H9 (cell line): Measurements from ENCODE around the gene OCSTAMP. TPM values are rescaled to one million over a fixed set of nuclear protein-coding genes. Genes with fewer than 3 reads are reported as not detected.

Experiments used
- DNase-seq: peaks from one replicate; pipeline ENCODE4 v3.0.0-alpha.2; 2017
- H2AFZ ChIP-seq: one replicate; pipeline ENCODE4 v1.6.1; 2013; ENCODE audit warnings: mild to moderate bottlenecking, low read length, control low read depth, moderate library complexity
- H2AK5ac ChIP-seq: 2 replicates; pipeline ENCODE4 v1.6.1; 2013; ENCODE audit warnings: low read length, control low read depth, mixed read lengths; ENCODE audit not compliant: insufficient read length
- H2BK120ac ChIP-seq: one replicate; pipeline ENCODE4 v1.6.1; 2013; ENCODE audit warnings: low read depth, mild to moderate bottlenecking, low read length, control low read depth, inconsistent platforms; ENCODE audit not compliant: poor library complexity, severe bottlenecking
- H2BK12ac ChIP-seq: 2 replicates; pipeline ENCODE4 v1.6.1; 2013; ENCODE audit warnings: low read length, control low read depth, mixed read lengths, low read depth; ENCODE audit not compliant: insufficient read length
- H2BK15ac ChIP-seq: 2 replicates; pipeline ENCODE4 v1.6.1; 2013; ENCODE audit warnings: low read depth, low read length, control low read depth
- H2BK20ac ChIP-seq: one replicate; pipeline ENCODE4 v1.6.1; 2013; ENCODE audit warnings: low read depth, mild to moderate bottlenecking, low read length, control low read depth, inconsistent platforms; ENCODE audit not compliant: poor library complexity, severe bottlenecking
- H2BK5ac ChIP-seq: 2 replicates; pipeline ENCODE4 v1.6.1; 2013; ENCODE audit warnings: low read length, control low read depth, mixed read lengths; ENCODE audit not compliant: insufficient read length
- H3K14ac ChIP-seq: 2 replicates; pipeline ENCODE4 v1.6.1; 2013; ENCODE audit warnings: low read length, control low read depth; ENCODE audit not compliant: insufficient read depth
- H3K18ac ChIP-seq: 2 replicates; pipeline ENCODE4 v1.6.1; 2013; ENCODE audit warnings: low read depth, mild to moderate bottlenecking, mixed read lengths, low read length, control low read depth; ENCODE audit not compliant: insufficient read length
- H3K23ac ChIP-seq: 2 replicates; pipeline ENCODE4 v1.6.1; 2013; ENCODE audit warnings: low read length, control low read depth, mixed read lengths, low read depth; ENCODE audit not compliant: insufficient read length
- H3K23me2 ChIP-seq: 2 replicates; pipeline ENCODE4 v1.6.1; 2013; ENCODE audit warnings: low read depth, mild to moderate bottlenecking, mixed read lengths, low read length, control low read depth; ENCODE audit not compliant: insufficient read length, poor library complexity, severe bottlenecking
- H3K27ac ChIP-seq: 2 replicates; pipeline ENCODE4 v1.5.1; 2013; ENCODE audit warnings: low read length, control low read depth, mixed read lengths, low read depth; ENCODE audit not compliant: insufficient read length
- H3K27me3 ChIP-seq: 2 replicates; pipeline ENCODE4 v1.6.1; 2013; ENCODE audit warnings: low read length, control low read depth, inconsistent platforms; ENCODE audit not compliant: insufficient read depth
- H3K4ac ChIP-seq: 2 replicates; pipeline ENCODE4 v1.6.1; 2013; ENCODE audit warnings: low read depth, mild to moderate bottlenecking, control low read depth, inconsistent platforms, low read length, moderate library complexity
- H3K4me1 ChIP-seq: 2 replicates; pipeline ENCODE4 v1.6.1; 2013; ENCODE audit warnings: low read length, control low read depth, inconsistent platforms; ENCODE audit not compliant: insufficient read depth
- H3K4me2 ChIP-seq: 2 replicates; pipeline ENCODE4 v1.6.1; 2013; ENCODE audit warnings: low read length, control low read depth, mixed read lengths; ENCODE audit not compliant: insufficient read length, insufficient read depth
- H3K56ac ChIP-seq: 2 replicates; pipeline ENCODE4 v1.6.1; 2013; ENCODE audit warnings: low read depth, mild to moderate bottlenecking, mixed read lengths, low read length, control low read depth; ENCODE audit not compliant: insufficient read length
- H3K79me1 ChIP-seq: 2 replicates; pipeline ENCODE4 v1.6.1; 2013; ENCODE audit warnings: low read depth, mild to moderate bottlenecking, moderate library complexity, low read length, control low read depth, inconsistent platforms; ENCODE audit not compliant: insufficient read depth, poor library complexity, severe bottlenecking
- H3K79me2 ChIP-seq: 2 replicates; pipeline ENCODE4 v1.6.1; 2013; ENCODE audit warnings: low read length, control low read depth, inconsistent platforms; ENCODE audit not compliant: insufficient read depth
- H3K9ac ChIP-seq: 2 replicates; pipeline ENCODE4 v1.6.1; 2013; ENCODE audit warnings: low read length, control low read depth, mixed read lengths; ENCODE audit not compliant: insufficient read length; ENCODE audit errors: extremely low read depth
- H3K9me3 ChIP-seq: one replicate; pipeline ENCODE4 v1.6.1; 2013; ENCODE audit warnings: low read depth, low read length, inconsistent platforms; ENCODE audit not compliant: control insufficient read depth
- H3T11ph ChIP-seq: one replicate; pipeline ENCODE4 v1.6.1; 2013; ENCODE audit warnings: mild to moderate bottlenecking, low read length, control low read depth, inconsistent platforms
- H4K20me1 ChIP-seq: one replicate; pipeline ENCODE4 v1.6.1; 2013; ENCODE audit not compliant: control insufficient read depth, insufficient read length, insufficient read depth
- H4K5ac ChIP-seq: 2 replicates; pipeline ENCODE4 v1.6.1; 2013; ENCODE audit warnings: low read depth, mild to moderate bottlenecking, mixed read lengths, low read length, control low read depth; ENCODE audit not compliant: insufficient read length
- H4K8ac ChIP-seq: replicated peaks from 2 replicates; pipeline ENCODE4 v1.6.1; 2013; ENCODE audit warnings: low read length, control low read depth, mixed read lengths, low read depth; ENCODE audit not compliant: insufficient read length
- H4K91ac ChIP-seq: 2 replicates; pipeline ENCODE4 v1.6.1; 2013; ENCODE audit warnings: low read depth, mild to moderate bottlenecking, moderate library complexity, mixed read lengths, low read length, control low read depth; ENCODE audit not compliant: insufficient read length
- H3K27ac Mint-ChIP-seq, 3 experiments: 2 replicates in 2 of 3; 3 replicates in 1 of 3; pipeline ENCODE4 v1.8.0; 2020 to 2021; ENCODE audit warnings: mixed read lengths in 3 of 3, mild to moderate bottlenecking in 1 of 3, moderate library complexity in 1 of 3
- H3K27me3 Mint-ChIP-seq: 2 replicates; pipeline ENCODE4 v1.8.0; 2021; ENCODE audit warnings: low read depth, mild to moderate bottlenecking, moderate library complexity, mixed read lengths
- H3K36me3 Mint-ChIP-seq, 3 experiments: 2 replicates in 2 of 3; 3 replicates in 1 of 3; pipeline ENCODE4 v1.8.0; 2020 to 2021; ENCODE audit warnings: low read depth in 3 of 3, mixed read lengths in 3 of 3; ENCODE audit not compliant: insufficient read depth in 1 of 3
- H3K4me1 Mint-ChIP-seq, 2 experiments: 2 replicates each; pipeline ENCODE4 v1.8.0; 2020; ENCODE audit warnings: mixed read lengths in 2 of 2
- H3K4me3 Mint-ChIP-seq, 2 experiments: 2 replicates in 1 of 2; 3 replicates in 1 of 2; pipeline ENCODE4 v1.8.0; 2020 to 2021; ENCODE audit warnings: mild to moderate bottlenecking in 2 of 2, mixed read lengths in 2 of 2, moderate library complexity in 1 of 2
- H3K9me3 Mint-ChIP-seq, 2 experiments: 2 replicates in 1 of 2; 3 replicates in 1 of 2; pipeline ENCODE4 v1.8.0; 2020; ENCODE audit warnings: mild to moderate bottlenecking in 2 of 2, mixed read lengths in 2 of 2, moderate library complexity in 1 of 2
- WGBS: extraction: QIAGEN DNeasy Blood & Tissue Kit; methylation state at CpG from one replicate; pipeline ENCODE4 v1.1.7; 2013; ENCODE audit warnings: missing lambda C conversion rate, low lambda C conversion rate, mixed read lengths; ENCODE audit not compliant: insufficient read length; ENCODE audit errors: extremely low coverage; 5-methylcytosine and 5-hydroxymethylcytosine counted together
- total RNA-seq: library from RNA; stranded (reverse); gene quantifications from 2 replicates; pipeline ENCODE4 v1.2.1, GENCODE V29; 2021
- TF ChIP-seq, protein P1 (sequence below): fragments of 200-600 bp; sonication (generic); conservative IDR thresholded peaks from 3 replicates; pipeline ENCODE4 v1.8.0; 2021; ENCODE audit warnings: antibody characterized with exemption, mild to moderate bottlenecking

Gene OCSTAMP
- total RNA-seq, 1 experiment from 2014 or later = not detected

DNA sequence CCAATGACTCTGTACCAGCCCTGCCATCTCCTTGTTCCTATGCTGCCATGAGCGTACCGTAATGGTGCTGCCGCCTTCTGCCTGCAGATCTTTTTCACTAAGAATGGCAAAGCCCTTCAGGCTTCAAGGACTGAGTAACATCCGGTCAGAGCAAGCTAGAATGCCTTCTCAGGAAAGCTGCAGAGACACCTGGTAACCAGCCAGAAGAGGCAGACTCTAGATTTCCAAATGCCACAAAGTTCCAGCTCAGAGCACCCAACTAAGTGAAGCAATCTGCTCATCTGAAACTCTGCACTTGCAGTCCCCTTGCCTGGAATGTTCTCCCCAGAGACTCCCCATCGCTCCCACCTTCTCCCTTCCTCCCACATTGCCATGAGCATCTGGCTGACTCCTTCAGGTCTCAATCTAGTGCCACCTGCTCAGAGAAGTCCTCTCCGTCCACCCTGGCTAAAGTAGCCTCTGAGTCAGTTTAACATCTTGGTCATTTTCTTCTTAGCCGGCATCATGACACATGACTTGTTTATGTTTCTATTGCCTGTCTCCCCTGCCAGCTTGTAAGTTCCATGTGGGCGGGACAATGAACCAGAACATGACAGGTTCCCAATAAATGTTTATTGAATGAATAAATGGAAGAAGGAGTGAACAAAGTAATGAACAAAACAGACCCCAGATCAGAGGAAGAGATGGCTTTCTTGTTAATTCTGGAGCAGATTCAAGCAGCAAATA, 6.9 kb upstream of the OCSTAMP start:
- Histone ChIP-seq H3K27ac (no peak overlapping the region), H3K4me1 (peaks cover 7% of the 10 kb centered on the region; the same call in 1 of the 2 replicates), H3K27me3 (no peaks in the 10 kb centered on the region), H3K4me2 (no peak overlapping the region), H3K56ac (no peak overlapping the region), H3K23ac (no peak overlapping the region), H3K79me1 (no peaks in the 10 kb centered on the region), H4K5ac (no peak overlapping the region), H3K18ac (no peak overlapping the region), H3K14ac (no peak overlapping the region), H3K9ac (no peak overlapping the region), H4K91ac (no peak overlapping the region), H2BK12ac (no peak overlapping the region), H2BK120ac (no peak overlapping the region), H3K4ac (no peak overlapping the region), H4K20me1 (no peaks in the 10 kb centered on the region), H2BK20ac (no peak overlapping the region), H2AFZ (no peak overlapping the region), H2BK5ac (no peak overlapping the region), H3T11ph (no peak overlapping the region), H2AK5ac (no peak overlapping the region), H3K79me2 (no peaks in the 10 kb centered on the region), H3K9me3 (no peaks in the 10 kb centered on the region), H2BK15ac (no peak overlapping the region), H3K23me2 (no peaks in the 10 kb centered on the region), H4K8ac (no peak overlapping the region)
- Mint-ChIP-seq H3K36me3 (no peaks in the 10 kb centered on the region), H3K4me3 (no peak overlapping the region), H3K9me3 (no peaks in the 10 kb centered on the region), H3K27me3 (no peaks in the 10 kb centered on the region), H3K27ac (no peak overlapping the region; a peak in 1 of 7 replicates), H3K4me1 (peaks cover 56 to 65% of the 10 kb centered on the region in 2 experiments)
- no CpG with 5 or more reads among the region's 8 CpGs for WGBS
- TF ChIP-seq, protein P1, sequence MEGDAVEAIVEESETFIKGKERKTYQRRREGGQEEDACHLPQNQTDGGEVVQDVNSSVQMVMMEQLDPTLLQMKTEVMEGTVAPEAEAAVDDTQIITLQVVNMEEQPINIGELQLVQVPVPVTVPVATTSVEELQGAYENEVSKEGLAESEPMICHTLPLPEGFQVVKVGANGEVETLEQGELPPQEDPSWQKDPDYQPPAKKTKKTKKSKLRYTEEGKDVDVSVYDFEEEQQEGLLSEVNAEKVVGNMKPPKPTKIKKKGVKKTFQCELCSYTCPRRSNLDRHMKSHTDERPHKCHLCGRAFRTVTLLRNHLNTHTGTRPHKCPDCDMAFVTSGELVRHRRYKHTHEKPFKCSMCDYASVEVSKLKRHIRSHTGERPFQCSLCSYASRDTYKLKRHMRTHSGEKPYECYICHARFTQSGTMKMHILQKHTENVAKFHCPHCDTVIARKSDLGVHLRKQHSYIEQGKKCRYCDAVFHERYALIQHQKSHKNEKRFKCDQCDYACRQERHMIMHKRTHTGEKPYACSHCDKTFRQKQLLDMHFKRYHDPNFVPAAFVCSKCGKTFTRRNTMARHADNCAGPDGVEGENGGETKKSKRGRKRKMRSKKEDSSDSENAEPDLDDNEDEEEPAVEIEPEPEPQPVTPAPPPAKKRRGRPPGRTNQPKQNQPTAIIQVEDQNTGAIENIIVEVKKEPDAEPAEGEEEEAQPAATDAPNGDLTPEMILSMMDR = no peak
- DNase-seq = no peak
